B cell (primary cell): ENCODE results near the gene CDK5RAP1. TPM values are rescaled to one million over a fixed set of nuclear protein-coding genes. Genes with fewer than 3 reads are reported as not detected.

Source experiments
- ATAC-seq: fragments of 200-7000 bp; cut with Tn5 transposase; one replicate; pipeline ENCODE4 v1.10.0; 2021; ENCODE audit warnings: low read depth, mild to moderate bottlenecking, moderate number of reproducible peaks, moderate library complexity
- CTCF ChIA-PET: fragments of 350-600 bp; sonication (Branson Sonifier 250); formaldehyde crosslinking; loops from one replicate; lab custom pipeline; 2021; ENCODE audit warnings: antibody characterized with exemption, inconsistent platforms; lab: Charles Lee
- POLR2A ChIA-PET: fragments of 350-600 bp; sonication (Branson Sonifier 250); formaldehyde crosslinking; loops from one replicate; lab custom pipeline; 2021; ENCODE audit warnings: antibody characterized with exemption; lab: Charles Lee
- DNase-seq: peaks from one replicate; pipeline ENCODE4 v3.0.0; 2013
- H2AFZ ChIP-seq: 2 replicates; pipeline ENCODE4 v1.6.1; 2012; ENCODE audit warnings: mild to moderate bottlenecking, low read depth, low read length; ENCODE audit not compliant: insufficient read depth, poor library complexity, severe bottlenecking
- H3K27ac ChIP-seq, 2 donors: 1 replicate in 1 of 2; 2 replicates in 1 of 2; pipeline ENCODE4 v1.5.1; 2012 to 2013; ENCODE audit warnings: low read length in 2 of 2, mild to moderate bottlenecking in 2 of 2, moderate library complexity in 1 of 2
- H3K27me3 ChIP-seq, 4 experiments: fragments of 200-600 bp in 1 of 4; sonication (generic) in 1 of 4; replicated peaks in 1 of 4; 1 replicate in 2 of 4; 2 replicates in 2 of 4; pipeline versions ENCODE4 v1.6.1 to v1.7.0; 2013 to 2016; ENCODE audit warnings: low read length in 3 of 4, mild to moderate bottlenecking in 2 of 4, mixed read lengths in 1 of 4, moderate library complexity in 1 of 4; ENCODE audit not compliant: insufficient read depth in 4 of 4, control insufficient read depth in 3 of 4; ENCODE audit errors: control extremely low read depth in 1 of 4
- H3K36me3 ChIP-seq, 2 experiments: replicated peaks in 1 of 2; 1 replicate in 1 of 2; 2 replicates in 1 of 2; pipeline versions ENCODE4 v1.6.1 to v1.7.1; 2013; ENCODE audit warnings: low read length in 1 of 2; ENCODE audit not compliant: insufficient read depth in 2 of 2, control insufficient read depth in 1 of 2; ENCODE audit errors: control extremely low read depth in 1 of 2, extremely low read depth in 1 of 2
- H3K4me1 ChIP-seq, 2 donors: fragments of 200-600 bp in 1 of 2; sonication (generic) in 1 of 2; 1 replicate in 1 of 2; 2 replicates in 1 of 2; pipeline versions ENCODE4 v1.5.1 to v1.6.1; 2013 to 2017; ENCODE audit warnings: low read length in 2 of 2; ENCODE audit not compliant: control insufficient read depth in 2 of 2, insufficient read depth in 2 of 2
- H3K4me2 ChIP-seq: replicated peaks from 2 replicates; pipeline ENCODE3; 2012; ENCODE audit warnings: mild to moderate bottlenecking, low read depth, low read length; ENCODE audit not compliant: poor library complexity, severe bottlenecking
- H3K4me3 ChIP-seq, 5 experiments: fragments of 200-600 bp in 1 of 5; sonication (generic) in 1 of 5; 1 replicate in 3 of 5; 2 replicates in 2 of 5; pipeline versions ENCODE4 v1.5.1 to v1.7.0; 2011 to 2016; ENCODE audit warnings: low read length in 4 of 5, mild to moderate bottlenecking in 4 of 5, low read depth in 2 of 5, control low read depth in 1 of 5, moderate library complexity in 1 of 5; ENCODE audit not compliant: insufficient read depth in 1 of 5; ENCODE audit errors: control extremely low read depth in 1 of 5, extremely low read depth in 1 of 5
- H3K79me2 ChIP-seq: fragments of 200-600 bp; sonication (generic); one replicate; pipeline ENCODE4 v1.6.0; 2016; ENCODE audit warnings: low read length; ENCODE audit not compliant: control insufficient read depth, insufficient read depth
- H3K9ac ChIP-seq: fragments of 200-600 bp; sonication (generic); 2 replicates; pipeline ENCODE4 v1.6.1; 2017; ENCODE audit warnings: mild to moderate bottlenecking, low read length, moderate library complexity
- H3K9me3 ChIP-seq, 3 donors: one replicate each; pipeline versions ENCODE4 v1.6.1 to v1.7.1; 2013; ENCODE audit warnings: low read length in 2 of 3; ENCODE audit not compliant: control insufficient read depth in 2 of 3, insufficient read depth in 1 of 3; ENCODE audit errors: control extremely low read depth in 1 of 3
- H4K20me1 ChIP-seq: 2 replicates; pipeline ENCODE4 v1.6.0; 2012; ENCODE audit warnings: mild to moderate bottlenecking, low read length; ENCODE audit not compliant: insufficient read depth, control insufficient read depth, poor library complexity, severe bottlenecking
- H3K27ac Mint-ChIP-seq: one replicate; pipeline ENCODE4 v1.8.0; 2021; ENCODE audit warnings: mixed read lengths
- H3K27me3 Mint-ChIP-seq: one replicate; pipeline ENCODE4 v1.8.0; 2021; ENCODE audit warnings: mixed read lengths
- H3K4me1 Mint-ChIP-seq: one replicate; pipeline ENCODE4 v1.8.0; 2021; ENCODE audit warnings: mixed read lengths
- H3K4me3 Mint-ChIP-seq: one replicate; pipeline ENCODE4 v1.8.0; 2021; ENCODE audit warnings: mixed read lengths
- H3K9me3 Mint-ChIP-seq: one replicate; pipeline ENCODE4 v1.8.0; 2022; ENCODE audit warnings: mixed read lengths; ENCODE audit not compliant: insufficient read depth
- CTCF ChIP-seq: fragments of 200-600 bp; IDR thresholded peaks from one replicate; pipeline ENCODE4 v1.8.0; 2022; ENCODE audit warnings: antibody characterized with exemption, mild to moderate bottlenecking
- EZH2 ChIP-seq: IDR thresholded peaks from 2 replicates; pipeline ENCODE4 v1.6.1; 2012; ENCODE audit warnings: borderline replicate concordance, low read depth, mild to moderate bottlenecking, moderate library complexity, low read length; ENCODE audit not compliant: insufficient read depth, poor library complexity, severe bottlenecking
- WGBS: methylation state at CpG from one replicate; pipeline ENCODE4 v1.1.5; 2013; ENCODE audit warnings: missing lambda C conversion rate; ENCODE audit not compliant: insufficient coverage; 5-methylcytosine and 5-hydroxymethylcytosine counted together
- intact Hi-C: fragments of 100-400 bp; cut with micrococcal nuclease; formaldehyde crosslinking; loops from one replicate; pipeline ENCODE4 v1.10.0; 2022
- polyA plus RNA-seq: library from polyadenylated mRNA; depleted of rRNA; stranded (reverse); fragments of >200 nt; gene quantifications from 2 replicates; pipeline ENCODE4 v1.2.3, GENCODE V29; 2012
- total RNA-seq, 2 donors: library from RNA; stranded (reverse); fragments of 120-200 nt in 1 of 2; gene quantifications; 1 replicate in 1 of 2; 2 replicates in 1 of 2; pipeline versions ENCODE4 v1.2.3 to v1.2.4, GENCODE V29; 2013 to 2022

CDK5RAP1 gene
- total and polyA plus RNA-seq, 2 donors (not counting 1 experiment from before 2014, with no cell fraction given) = 50.4 to 60.5 TPM

- H3K27ac Mint-ChIP-seq = peak within 1 kb of the TSS; percentile 91
- CTCF ChIA-PET = interaction anchor here (0.6 to 4.3 kb wide), 8 partner anchors 12 to 619 kb away, joined by 3 to 33 read pairs (median 4); partner anchors contain the start of genes ACTL10 and CDK5RAP1
- Histone ChIP-seq H4K20me1 (no peaks in the 10 kb centered on the region), H3K4me3 (peak within 1 kb of the TSS; percentile 70 to 87 (median 80)), H3K79me2 (no peaks in the 10 kb centered on the region), H2AFZ (peak within 1 kb of the TSS; percentile 83), H3K27me3 (no peaks in the 10 kb centered on the region), H3K27ac (peak within 1 kb of the TSS; percentile 51 to 58), H3K36me3 (no peaks in the 10 kb centered on the region), H3K4me2 (peak within 1 kb of the TSS; percentile 97), H3K4me1 (peaks cover 13 to 23% of the 10 kb centered on the region in 2 donors), H3K9ac (peak within 1 kb of the TSS; percentile 74), H3K9me3 (peaks cover 0 to 3% (median 0%) of the 10 kb centered on the region in 3 donors)
- POLR2A ChIA-PET = interaction anchor here (0.5 to 2.0 kb wide), 12 partner anchors 35 to 669 kb away, joined by 3 to 10 read pairs (median 4); partner anchors contain the start of genes CDK5RAP1 and EIF2S2
- intact Hi-C loops = loop anchor here (1.0 to 5.0 kb wide), 9 partner anchors 34 to 669 kb away; partner anchors contain the start of genes CDK5RAP1 and EIF2S2
- H3K4me3 Mint-ChIP-seq = peak within 1 kb of the TSS; percentile 94
- H3K4me1 Mint-ChIP-seq = peaks cover 31% of the 10 kb centered on the region
- no peak for TF ChIP-seq EZH2
- no peak for TF ChIP-seq CTCF
- under 1% methylated on average over 75 of the region's 75 CpGs for WGBS
- no peaks in the 10 kb centered on the region for H3K9me3 Mint-ChIP-seq
- DNase-seq = peak; percentile 90
- peak; percentile 89 for ATAC-seq
- H3K27me3 Mint-ChIP-seq = no peaks in the 10 kb centered on the region
These were observed 42.4 kb upstream of the CDK5RAP1 start, which contains the start of gene SNTA1 for GRCh38 chr20:33443512-33444239. SNTA1 (minus strand) TSS chr20:33443763; CDS start chr20:33443620, 143 bp downstream.
